ENCODE data around the gene KIF20B.

KIF20B gene

DNA sequence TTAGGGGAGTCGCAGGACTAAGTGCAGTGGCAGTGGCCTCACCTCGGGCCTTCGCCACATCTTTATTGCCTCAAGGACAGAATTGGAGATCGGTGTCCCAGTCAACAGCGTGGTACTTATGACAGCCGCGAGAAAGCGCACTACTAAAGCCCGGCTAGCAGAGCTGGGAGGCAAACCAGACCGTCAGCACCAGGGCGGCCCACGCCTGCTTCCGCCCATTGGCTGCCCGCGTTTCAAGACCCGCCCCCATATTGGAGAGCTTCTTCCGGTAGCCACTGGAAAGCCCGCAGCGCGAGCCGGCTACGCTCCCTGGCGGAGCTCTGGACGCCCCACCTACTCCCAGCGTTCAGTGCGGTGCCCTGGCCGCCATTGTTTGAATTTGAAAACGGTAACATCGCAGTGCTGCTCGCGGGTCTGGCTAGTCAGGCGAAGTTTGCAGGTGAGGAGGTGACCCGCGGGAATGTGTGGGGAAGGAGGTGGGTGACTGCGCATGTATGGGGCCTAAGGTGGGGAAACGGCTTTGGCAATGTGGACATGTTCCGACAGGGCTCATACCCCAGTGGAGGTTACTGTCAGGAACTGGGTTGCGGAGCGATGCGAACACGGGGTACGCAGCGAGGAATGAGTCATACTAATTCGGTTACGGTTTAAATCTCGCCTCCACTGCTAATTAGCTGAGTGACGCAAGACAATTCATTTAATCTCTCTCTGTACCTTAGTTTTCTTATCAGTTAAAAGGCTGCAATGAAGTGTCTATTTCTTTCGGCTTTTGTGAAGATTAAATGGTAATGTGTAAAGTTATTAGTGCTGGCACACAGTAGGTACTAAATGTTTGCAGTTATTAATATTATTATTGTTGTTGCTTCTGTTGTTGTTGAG lies at the start of gene KIF20B:
TSS of gene KIF20B (plus strand) at position 349 of the 879 bp plus-strand sequence. CDS start 3,705 bp downstream, outside the sequence.
- H3K79me2 ChIP-seq (ENCODE audit: insufficient read depth, low read length), result peaks cover 51% of the 10 kb centered on the region
- peak within 1 kb of the TSS; percentile 90 for H2AFZ ChIP-seq (ENCODE audit: low read depth, low read length, severe bottlenecking)
- no peaks in the 10 kb centered on the region for H3K9me2 ChIP-seq (replicated peaks; ENCODE audit: insufficient read depth, low read length)
- no peaks in the 10 kb centered on the region for H3K9me3 ChIP-seq (ENCODE audit: insufficient read depth, low read length)
- H3K27ac ChIP-seq (ENCODE audit: low read depth, low read length), result peak within 1 kb of the TSS; percentile 76
- peak within 1 kb of the TSS; percentile 81 for H3K9ac ChIP-seq (ENCODE audit: low read length)
- H3K4me2 ChIP-seq (ENCODE audit: low read depth, low read length, poor library complexity, severe bottlenecking), result peak within 1 kb of the TSS; percentile 100
- H3F3A ChIP-seq (ENCODE audit: insufficient read depth), result peaks cover 10% of the 10 kb centered on the region; the same call in 1 of the 2 replicates
- H4K20me1 ChIP-seq (ENCODE audit: low read depth, low read length), result peaks cover 3% of the 10 kb centered on the region; the same call in 1 of the 2 replicates
- TF ChIP-seq, protein P1, sequence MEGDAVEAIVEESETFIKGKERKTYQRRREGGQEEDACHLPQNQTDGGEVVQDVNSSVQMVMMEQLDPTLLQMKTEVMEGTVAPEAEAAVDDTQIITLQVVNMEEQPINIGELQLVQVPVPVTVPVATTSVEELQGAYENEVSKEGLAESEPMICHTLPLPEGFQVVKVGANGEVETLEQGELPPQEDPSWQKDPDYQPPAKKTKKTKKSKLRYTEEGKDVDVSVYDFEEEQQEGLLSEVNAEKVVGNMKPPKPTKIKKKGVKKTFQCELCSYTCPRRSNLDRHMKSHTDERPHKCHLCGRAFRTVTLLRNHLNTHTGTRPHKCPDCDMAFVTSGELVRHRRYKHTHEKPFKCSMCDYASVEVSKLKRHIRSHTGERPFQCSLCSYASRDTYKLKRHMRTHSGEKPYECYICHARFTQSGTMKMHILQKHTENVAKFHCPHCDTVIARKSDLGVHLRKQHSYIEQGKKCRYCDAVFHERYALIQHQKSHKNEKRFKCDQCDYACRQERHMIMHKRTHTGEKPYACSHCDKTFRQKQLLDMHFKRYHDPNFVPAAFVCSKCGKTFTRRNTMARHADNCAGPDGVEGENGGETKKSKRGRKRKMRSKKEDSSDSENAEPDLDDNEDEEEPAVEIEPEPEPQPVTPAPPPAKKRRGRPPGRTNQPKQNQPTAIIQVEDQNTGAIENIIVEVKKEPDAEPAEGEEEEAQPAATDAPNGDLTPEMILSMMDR (IDR thresholded peaks at IDR 0.05; ENCODE audit: insufficient read depth, low read length, poor library complexity, severe bottlenecking), result no peak
- no peak for TF ChIP-seq EZH2phosphoT487 (conservative IDR thresholded peaks at IDR 0.05; ENCODE audit: low read length)
- peak within 1 kb of the TSS; percentile 83 for H3K4me3 ChIP-seq (ENCODE audit: insufficient read depth, low read length, poor library complexity, severe bottlenecking)
- no peaks in the 10 kb centered on the region for H3K27me3 ChIP-seq (ENCODE audit: low read length)
- peaks cover 12% of the 10 kb centered on the region for H3K36me3 ChIP-seq (ENCODE audit: low read length)

GRCh38 chr10:89651916-89652573 lies 49.3 kb upstream of the KIF20B start:
- Histone ChIP-seq H3K4me2 (ENCODE audit: low read depth, low read length, poor library complexity, severe bottlenecking) (peak overlapping the region; percentile 42), H4K20me1 (ENCODE audit: low read depth, low read length) (no peaks in the 10 kb centered on the region), H3K4me3 (ENCODE audit: insufficient read depth, low read length, poor library complexity, severe bottlenecking) (no peak overlapping the region), H3K9ac (ENCODE audit: low read length) (no peak overlapping the region), H3K27me3 (ENCODE audit: low read length) (no peaks in the 10 kb centered on the region), H3K9me2 (replicated peaks; ENCODE audit: insufficient read depth, low read length) (no peaks in the 10 kb centered on the region), H3K9me3 (ENCODE audit: insufficient read depth, low read length) (peaks cover 7% of the 10 kb centered on the region; the same call in 1 of the 2 replicates), H2AFZ (ENCODE audit: low read depth, low read length, severe bottlenecking) (no peak overlapping the region), H3K36me3 (ENCODE audit: low read length) (no peaks in the 10 kb centered on the region), H3K79me2 (ENCODE audit: insufficient read depth, low read length) (no peaks in the 10 kb centered on the region), H3K27ac (ENCODE audit: low read depth, low read length) (peak overlapping the region; percentile 53), H3F3A (ENCODE audit: insufficient read depth) (peaks cover 3% of the 10 kb centered on the region; the same call in 1 of the 2 replicates)
- TF ChIP-seq, protein P1 (IDR thresholded peaks at IDR 0.05; ENCODE audit: insufficient read depth, low read length, poor library complexity, severe bottlenecking), result no peak
- no peak for TF ChIP-seq EZH2phosphoT487 (conservative IDR thresholded peaks at IDR 0.05; ENCODE audit: low read length)

- Histone ChIP-seq H3K9me3 (ENCODE audit: insufficient read depth, low read length) (peaks cover 7% of the 10 kb centered on the region; the same call in 1 of the 2 replicates), H3K27me3 (ENCODE audit: low read length) (no peaks in the 10 kb centered on the region), H3K79me2 (ENCODE audit: insufficient read depth, low read length) (no peaks in the 10 kb centered on the region), H3F3A (ENCODE audit: insufficient read depth) (peaks cover 3% of the 10 kb centered on the region; the same call in 1 of the 2 replicates), H3K9ac (ENCODE audit: low read length) (peak overlapping the region; percentile 4; the same call in 1 of the 2 replicates), H2AFZ (ENCODE audit: low read depth, low read length, severe bottlenecking) (no peak overlapping the region), H3K36me3 (ENCODE audit: low read length) (no peaks in the 10 kb centered on the region), H3K9me2 (replicated peaks; ENCODE audit: insufficient read depth, low read length) (no peaks in the 10 kb centered on the region), H3K27ac (ENCODE audit: low read depth, low read length) (peak overlapping the region; percentile 53), H3K4me2 (ENCODE audit: low read depth, low read length, poor library complexity, severe bottlenecking) (peak overlapping the region; percentile 42), H4K20me1 (ENCODE audit: low read depth, low read length) (no peaks in the 10 kb centered on the region), H3K4me3 (ENCODE audit: insufficient read depth, low read length, poor library complexity, severe bottlenecking) (peak overlapping the region; percentile 11)
- TF ChIP-seq, protein P1 (IDR thresholded peaks at IDR 0.05; ENCODE audit: insufficient read depth, low read length, poor library complexity, severe bottlenecking), result no peak
- no peak for TF ChIP-seq EZH2phosphoT487 (conservative IDR thresholded peaks at IDR 0.05; ENCODE audit: low read length)
Observed at GRCh38 chr10:89652806-89653370, 48.5 kb upstream of the KIF20B start.
